ENCODE data around the gene PHKA2.
"Not testable (repeated sequence)": the region's sequence is repeated elsewhere in the genome, so short reads cannot be mapped to it uniquely, and the experiment has no call there.

The PHKA2 gene

GRCh38 chrX:18886344-18887161 lies 97.4 kb downstream of the PHKA2 start:
- no peak for DNase-seq

DNA sequence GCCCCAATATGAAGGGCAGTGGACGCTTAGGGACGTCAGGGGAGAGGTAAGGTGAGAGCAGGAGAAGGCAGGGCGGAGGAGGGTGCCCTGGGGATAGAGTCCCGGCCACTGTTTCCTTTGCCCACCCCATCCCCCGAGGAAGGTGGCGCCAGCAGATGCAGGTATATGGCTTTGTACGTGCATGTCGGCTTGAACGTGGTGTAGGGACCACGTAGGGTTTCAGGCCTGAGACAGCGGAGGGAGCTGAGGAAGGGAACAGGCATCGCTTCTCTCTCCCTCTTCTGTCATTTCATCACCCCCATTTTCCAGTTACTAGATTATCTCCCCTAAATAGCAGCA lies 97.9 kb downstream of the PHKA2 start:
- DNase-seq = no peak

GRCh38 chrX:18885328-18886004 lies 98.4 kb downstream of the PHKA2 start:
- DNase-seq = no peak

DNA sequence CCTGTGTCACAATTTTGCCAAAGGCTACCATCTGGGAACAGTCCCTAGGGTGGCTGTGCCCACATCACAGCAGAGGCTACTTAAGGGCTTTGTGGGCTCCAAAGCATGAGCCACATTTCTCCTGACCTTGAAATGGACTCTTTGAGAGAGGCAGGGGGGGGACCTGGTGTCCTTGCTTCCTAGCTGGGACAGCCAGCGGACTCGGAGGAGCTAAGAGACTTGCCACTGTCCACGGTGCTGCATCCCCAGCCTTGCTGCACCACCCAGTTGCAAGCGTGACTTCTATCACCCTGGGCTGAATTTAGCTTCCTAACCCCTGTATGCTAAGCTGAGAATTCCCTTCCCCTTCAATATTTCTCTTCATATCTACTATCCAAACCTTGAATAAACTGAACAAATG lies 99.0 kb downstream of the PHKA2 start:
- no peak for DNase-seq

GRCh38 chrX:18883961-18884765 lies 99.8 kb downstream of the PHKA2 start:
- no peak for DNase-seq

- no peak for DNase-seq
Observed at GRCh38 chrX:18883234-18883960, 100.5 kb downstream of the PHKA2 start.

- DNase-seq = no peak
Observed at GRCh38 chrX:18879144-18879543, 104.8 kb downstream of the PHKA2 start.

DNA sequence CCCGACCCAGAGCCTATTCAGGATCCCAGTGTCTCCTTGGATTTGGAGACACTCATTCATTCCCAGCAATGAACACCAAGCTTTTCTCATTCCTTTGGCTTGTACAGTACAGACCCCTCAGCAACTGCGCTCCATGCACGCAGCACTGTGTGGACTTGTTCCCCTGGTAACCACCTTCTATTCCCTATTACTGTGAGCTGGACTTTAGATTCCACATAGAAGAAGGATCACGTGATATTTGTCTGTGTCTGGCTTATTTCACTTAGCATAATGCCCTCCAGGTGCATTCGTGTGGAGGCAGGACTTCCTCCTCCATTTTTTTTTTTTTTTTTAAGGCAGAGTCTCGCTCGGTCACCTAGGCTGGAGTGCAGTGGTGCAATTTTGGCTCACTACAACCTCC lies 106.4 kb downstream of the PHKA2 start:
- DNase-seq = no peak

DNA sequence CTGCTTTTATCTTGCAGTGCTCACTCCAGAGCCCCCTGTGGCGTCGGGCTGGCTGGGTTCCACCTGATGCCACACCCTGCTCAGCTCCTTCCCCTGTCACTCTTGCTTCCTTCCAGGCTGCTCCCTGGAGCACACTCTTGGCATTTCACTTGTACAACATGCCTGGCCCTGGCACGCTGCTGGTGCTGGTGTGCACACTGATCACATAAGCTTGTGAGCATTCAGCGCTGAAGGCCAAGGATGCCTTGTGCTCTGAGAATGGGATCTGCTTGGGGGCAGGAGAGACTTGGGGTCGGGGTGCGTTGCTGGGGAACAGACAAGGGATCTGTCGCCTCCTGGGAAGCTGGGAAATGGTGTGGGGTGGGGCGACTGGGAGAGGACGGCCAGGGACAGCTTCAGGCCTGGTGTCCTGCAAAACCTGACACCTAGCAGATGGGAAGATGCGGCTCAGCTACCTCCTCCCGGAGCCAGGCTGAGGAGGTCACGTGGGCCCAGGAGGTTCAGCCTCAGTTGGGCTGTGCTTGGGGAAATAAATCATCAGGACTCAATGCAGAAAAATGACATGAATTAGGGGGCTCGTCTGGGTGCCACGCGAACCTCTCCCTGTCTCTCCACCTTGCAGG lies 108.5 kb downstream of the PHKA2 start:
- DNase-seq = no peak

GRCh38 chrX:18874560-18875255 lies 109.2 kb downstream of the PHKA2 start:
- no peak for DNase-seq

- DNase-seq = no peak
Observed at GRCh38 chrX:18873836-18874235, 110.1 kb downstream of the PHKA2 start.

- DNase-seq = no peak
Observed at GRCh38 chrX:18873189-18873791, 110.6 kb downstream of the PHKA2 start.

DNA sequence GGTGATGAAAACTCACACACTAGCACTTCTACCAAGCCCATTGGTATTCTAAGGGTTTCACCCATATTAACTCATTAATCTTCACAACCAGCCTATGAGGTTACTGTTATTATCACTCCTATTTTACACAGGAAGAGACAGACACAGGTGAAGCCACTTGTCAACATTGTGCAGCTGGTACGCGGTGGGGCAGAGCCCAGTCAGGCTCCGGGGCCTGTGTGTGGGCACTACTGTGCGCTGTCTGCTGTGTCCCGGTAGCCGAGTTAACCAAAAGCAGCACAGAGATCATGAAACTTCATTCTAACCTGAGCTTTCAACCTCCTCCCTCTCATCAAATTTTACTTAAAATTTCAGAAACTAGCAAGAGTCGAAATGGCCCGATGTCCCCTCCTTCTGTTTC lies 111.3 kb downstream of the PHKA2 start:
- DNase-seq = no peak

DNA sequence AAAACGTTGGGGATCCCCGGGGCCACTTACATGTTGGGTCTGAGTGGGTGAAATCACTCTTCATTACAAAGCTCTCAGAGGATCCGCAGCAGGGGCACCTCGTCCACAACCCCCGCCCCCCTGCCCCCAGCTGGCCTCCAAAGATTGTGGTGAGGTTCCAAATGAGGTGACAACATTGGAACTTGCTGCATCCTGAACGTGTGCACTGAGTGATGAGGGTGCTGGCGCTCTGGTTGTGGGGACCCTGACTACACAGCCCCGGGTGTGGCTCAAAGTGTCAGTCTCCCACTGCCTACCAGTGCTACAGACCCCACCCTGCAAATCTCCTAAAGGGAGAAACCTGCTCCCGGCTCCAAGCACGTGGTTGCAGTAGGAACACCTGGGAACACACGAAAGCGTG lies 111.9 kb downstream of the PHKA2 start:
- no peak for DNase-seq

DNA sequence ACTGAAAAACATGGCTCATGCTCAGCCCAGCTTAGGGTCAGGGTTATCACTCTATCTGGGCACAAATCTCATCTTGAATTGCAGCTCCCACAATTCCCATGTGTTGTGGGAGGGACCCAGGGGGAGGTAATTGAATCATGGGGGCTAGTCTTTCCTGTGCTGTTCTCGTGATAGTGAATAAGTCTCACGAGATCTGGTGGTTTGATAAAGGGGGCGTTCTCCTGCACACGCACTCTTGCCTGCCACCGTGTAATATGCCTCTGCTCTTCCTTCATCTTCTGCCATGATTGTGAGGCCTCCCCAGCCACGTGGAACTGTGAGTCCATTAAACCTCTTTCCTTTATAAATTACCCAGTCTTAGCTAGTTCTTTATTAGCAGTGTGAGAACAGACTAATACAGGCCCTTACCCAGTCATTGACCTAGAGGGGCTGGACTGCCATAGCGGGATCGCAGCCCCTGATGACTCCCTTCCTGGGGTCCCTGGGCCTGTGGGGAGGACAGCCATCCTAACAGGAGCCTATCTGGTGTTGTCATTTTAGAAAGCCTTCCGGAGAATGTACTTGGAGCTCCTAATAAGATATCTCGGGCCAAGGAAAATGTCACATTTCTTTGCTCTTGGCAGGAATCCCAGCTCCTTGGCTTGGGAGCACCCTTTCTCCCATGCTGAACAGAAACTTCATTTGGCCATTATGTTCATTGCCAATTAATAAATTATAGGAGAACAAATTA lies 112.6 kb downstream of the PHKA2 start:
- DNase-seq = no peak

DNA sequence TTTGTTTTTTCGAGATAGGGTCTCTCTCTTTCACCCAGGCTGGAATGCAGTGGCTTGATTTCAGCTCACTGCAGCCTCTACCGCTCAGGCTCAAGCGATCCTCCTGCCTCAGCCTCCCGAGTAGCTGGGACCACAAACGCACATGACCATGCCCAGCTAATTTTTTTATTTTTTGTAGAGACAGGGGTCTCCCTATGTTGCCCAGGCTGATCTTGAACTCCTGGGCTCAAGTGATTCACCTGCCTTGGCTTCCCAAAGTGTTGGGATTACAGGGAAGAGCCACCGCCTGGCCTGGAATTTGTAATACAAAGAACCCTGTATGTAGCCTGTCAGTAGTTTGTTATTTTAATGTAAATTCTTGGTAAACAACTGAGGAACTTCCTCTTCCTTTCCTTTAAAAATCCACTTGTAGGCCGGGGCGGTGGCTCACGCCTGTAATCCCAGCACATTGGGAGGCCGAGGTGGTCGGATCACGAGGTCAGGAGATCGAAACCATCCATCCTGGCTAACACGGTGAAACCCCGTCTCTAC lies 119.5 kb downstream of the PHKA2 start:
- DNase-seq = no peak

GRCh38 chrX:18861511-18861910 lies 122.4 kb downstream of the PHKA2 start:
- DNase-seq = no peak

- DNase-seq = no peak
Observed at GRCh38 chrX:18856645-18856997, 127.3 kb downstream of the PHKA2 start.

DNA sequence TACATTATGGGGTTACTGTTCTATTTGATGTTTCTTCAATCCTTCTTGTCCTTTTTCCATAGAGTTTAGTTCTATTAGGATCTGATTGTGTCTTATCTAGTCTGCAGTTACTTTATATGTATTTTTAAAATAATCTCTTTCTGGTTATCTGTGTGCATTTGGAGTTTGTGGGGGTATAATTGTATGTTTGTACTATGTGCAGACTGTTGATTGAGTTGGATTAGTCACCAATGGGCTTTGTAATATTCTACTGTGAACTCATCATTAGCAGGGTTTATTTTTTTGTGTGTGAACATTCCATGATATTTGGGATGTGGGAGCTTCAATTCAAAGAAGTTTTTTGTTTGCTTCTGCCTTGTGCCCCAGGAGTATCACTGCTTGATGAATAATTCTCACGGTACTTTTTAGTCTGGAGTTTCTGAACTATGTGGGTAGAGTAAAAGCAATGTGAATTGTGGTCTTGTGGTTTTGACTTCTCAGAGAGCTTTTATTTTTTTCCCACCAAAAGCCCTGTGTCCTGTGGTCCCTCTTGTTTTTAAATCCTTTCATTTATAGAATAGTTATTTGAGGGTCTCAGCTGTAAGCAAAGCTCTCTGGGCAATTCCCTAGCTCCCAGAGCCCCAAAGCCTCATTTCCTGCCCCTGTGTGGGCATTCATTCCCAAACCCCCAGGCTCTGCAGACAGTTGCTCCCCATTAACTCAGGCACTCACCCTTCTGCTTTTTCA lies 127.8 kb downstream of the PHKA2 start:
- no peak for DNase-seq

DNA sequence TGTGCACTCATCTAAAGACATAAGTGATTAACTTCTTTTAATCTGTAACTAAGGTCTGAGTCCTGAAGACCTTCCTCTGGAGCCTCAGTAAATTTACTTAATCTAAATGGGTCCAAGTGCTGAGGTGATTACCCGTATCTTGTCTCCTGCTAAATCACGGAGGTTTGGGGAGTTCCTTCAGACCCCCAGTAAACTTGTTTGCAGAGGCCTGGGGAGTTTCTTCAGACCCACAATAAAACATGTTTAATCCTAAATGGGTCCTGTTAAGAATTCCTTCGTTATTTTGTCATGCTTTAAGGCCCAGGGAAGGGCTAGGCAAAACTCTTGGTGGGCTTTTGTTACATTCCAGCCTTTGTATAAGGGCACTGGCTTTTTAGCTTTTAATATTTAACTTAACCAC lies 136.0 kb downstream of the PHKA2 start:
- not testable (repeated sequence) for DNase-seq

Data from NCI-H1694 (cell line).